CD4-positive, alpha-beta T cell treated with Interferon gamma for 1 hour (primary cell): Measurements from ENCODE around the gene LIX1L.

Experiments
- DNase-seq: peaks from one replicate; pipeline ENCODE4 v3.0.0-alpha.2; 2020

LIX1L gene

DNA sequence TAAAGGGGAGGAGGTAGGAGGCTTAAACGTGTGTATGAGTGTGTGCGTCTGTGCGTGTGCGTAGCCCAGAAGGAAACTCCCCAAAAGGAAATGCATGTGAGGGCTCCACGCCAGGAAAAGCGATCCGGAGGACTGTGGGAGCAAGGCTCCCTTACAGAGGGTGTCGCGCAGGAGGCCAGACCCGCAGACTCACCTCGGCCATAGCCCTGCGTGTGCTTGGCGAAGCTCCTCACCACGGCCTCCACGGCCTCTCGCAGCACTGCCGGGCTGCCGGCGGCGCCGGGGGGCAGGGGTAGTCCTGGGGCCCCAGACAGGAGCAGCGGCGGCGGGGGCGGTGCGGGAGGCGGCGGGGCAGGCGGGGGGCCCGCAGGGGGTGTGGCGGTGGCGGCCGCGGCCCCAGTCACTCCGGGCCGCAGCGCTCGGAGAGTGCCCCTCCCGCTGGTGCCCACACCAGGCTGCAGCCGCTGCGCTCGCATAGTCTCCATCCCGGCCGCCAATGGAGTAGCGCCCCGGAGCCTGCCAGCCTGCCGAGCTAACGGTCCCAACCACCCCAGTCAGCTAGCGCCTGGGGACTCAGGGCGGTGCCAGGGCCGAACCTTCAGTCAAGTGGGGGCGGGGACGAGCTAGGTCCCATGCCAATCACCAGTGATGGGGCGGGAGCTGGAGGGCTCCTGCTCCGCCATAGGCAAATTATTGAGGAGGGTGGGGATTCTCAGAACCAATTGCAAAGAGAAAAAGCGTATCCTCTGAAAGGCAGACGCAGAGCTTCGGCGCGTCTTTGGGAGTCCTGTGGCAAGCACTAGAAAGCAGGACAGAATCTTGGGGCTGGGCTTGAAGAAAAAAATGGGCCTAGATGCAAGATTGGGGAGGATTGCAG is at the start of gene LIX1L:
Gene LIX1L, minus strand, starts transcription at position 575 of the 877 bp plus-strand sequence. Its CDS starts 90 bp downstream, at position 485.
- peak; percentile 93 for DNase-seq

DNA sequence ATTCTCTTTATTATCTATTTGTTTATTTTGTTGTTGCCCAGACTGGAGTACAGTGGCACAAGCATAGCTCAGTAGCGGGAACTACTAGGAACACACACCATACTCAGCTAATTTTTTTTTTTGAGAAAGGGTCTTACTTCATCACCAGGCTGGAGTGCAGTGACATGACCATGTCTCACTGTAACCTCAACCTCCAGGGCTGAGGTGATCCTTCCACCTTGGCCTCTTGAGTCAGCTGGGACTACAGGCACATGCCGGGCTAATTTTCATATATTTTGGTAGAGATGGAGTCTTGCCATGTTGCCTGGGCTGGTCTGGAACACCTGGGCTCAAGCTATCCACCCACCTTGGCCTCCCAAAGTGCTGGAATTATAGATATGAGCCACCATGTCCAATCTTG is 43.9 kb upstream of the LIX1L start:
- DNase-seq, result no peak

DNA sequence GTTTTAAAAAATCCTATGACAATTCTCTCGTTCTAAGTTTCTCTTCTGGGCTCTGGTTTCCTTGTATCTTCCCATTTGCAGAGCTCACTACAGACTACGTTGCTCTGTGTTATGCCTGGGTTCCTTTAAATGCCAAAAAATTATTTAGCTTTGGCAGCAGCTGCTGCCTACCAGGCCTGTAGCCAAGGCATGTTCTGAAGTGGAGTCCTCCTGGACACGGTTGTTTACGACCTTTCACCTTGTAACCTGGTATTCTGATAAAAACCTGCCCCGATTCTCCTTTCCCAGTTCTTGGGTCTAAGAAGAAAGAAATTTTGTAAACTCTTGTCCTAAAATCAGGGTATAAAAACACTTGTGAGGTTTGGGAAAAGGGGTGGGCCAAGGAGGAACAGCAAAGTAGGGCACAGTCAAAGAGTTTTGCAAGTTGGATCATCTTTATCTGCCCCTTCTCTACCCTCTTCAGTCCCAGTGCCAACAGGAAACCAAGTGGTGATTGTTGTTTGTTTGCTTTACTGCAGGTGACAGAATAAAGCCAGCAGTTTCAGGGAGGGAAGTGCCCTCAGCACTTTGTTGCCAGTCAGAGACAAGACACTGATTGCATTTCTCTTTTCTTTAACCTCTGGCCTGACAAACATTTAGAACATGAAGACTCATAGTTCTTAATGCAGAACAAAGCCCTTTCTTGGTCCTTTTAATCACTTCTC is 41.7 kb upstream of the LIX1L start:
- DNase-seq, result peak; percentile 47

DNA sequence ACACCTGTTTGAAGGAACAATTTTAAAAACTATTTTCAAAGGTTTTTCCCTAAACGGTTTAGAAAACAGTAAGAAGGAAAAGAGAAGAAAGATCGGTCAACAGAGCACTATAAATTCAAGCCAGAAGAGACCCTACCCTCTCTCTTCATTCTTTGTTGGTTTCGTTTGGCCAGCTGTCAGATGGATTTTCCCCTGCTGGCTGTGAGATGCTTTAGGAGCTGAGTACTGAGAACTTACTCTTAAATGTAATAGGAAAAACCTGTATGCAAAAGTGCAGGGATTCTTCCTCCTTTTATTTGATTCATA is 39.9 kb upstream of the LIX1L start:
- no peak for DNase-seq

DNA sequence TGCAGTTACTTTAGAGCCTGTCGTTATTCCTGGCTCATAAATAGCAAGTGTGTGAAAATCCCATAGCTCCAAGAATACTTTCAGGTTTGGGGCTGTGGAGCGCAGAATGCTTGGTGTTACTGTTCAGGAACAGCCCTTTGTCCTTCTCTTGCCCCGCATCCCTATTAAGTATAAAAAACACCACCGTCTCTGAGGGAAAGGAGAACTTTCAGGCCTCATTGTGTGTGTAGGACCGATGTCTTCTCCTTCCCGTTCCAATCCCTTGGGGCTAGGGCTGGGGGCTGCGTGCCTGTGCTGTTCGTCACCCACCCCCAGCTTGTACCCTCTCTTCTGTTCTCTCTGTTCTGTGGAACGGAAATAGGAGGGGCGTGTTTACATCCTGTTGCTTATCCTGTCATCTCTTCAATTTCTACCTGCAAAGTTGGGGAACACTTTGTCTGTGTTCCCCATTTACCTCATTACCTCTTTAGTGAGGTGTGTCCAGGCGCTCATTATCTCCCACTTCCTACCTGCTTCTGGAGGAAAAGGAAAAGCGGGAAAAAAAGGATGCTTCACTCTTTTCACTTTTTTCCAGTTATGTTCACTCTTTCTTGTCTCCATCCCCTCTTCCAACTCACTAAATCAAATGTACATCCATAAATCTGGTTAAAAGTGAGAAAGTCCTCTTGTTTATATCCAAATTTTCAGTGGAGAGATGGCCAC is 39.4 kb upstream of the LIX1L start:
- peak; percentile 66 for DNase-seq

DNA sequence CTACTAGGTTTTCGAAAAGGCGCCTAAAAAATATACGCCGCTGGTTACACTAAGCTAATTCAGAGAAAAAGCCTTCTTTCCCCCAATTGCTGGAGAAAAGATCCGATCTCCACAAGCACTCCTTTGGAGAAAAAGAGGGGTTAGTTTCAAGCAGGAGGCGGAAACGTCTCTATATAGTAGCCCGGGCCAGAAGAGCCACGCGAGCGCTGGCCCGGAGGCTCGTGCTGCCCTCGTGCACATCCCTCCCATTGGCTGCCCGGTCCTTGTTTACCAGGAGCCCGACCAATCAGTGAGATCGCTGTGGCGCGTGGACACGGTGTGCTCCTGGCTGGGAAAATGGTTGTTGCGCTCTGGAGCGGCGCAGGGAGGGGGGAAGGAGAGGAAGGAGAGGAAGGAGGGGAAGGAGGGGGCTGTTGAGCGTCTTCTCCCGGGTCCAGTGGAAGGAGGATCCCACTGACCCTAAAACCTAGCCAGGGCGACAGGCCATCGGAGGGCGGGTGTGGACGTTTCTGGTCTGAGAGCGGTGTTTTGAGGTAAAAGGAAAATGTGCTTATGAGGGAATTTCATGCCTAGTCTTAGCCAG is 38.7 kb upstream of the LIX1L start, which contains the start of gene TXNIP:
Gene TXNIP, minus strand, starts transcription at position 147 of the 583 bp plus-strand sequence. CDS start 313 bp downstream, outside the sequence.
- DNase-seq, result peak; percentile 95

DNA sequence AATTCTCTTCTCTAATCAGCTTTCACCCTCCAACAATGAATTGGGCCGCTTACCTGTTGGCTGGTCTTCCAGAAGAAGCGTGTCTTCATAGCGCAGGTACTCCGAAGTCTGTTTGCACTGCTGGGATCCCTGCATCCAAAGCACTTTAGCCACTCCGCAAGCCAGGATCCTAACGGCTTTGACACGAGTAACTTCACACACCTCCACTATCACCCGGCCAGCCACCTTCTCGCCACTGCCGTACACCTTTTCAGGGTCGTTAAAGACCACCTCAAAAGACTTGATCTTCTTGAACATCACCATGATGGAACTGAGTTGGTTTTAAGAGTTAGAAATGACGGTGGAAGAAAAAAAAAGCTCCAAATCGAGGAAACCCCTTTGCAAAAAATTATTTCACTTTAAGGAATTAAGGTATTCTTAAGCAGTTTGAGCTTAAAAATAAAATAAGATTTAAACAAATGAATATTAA is 38.2 kb upstream of the LIX1L start:
- no peak for DNase-seq

DNA sequence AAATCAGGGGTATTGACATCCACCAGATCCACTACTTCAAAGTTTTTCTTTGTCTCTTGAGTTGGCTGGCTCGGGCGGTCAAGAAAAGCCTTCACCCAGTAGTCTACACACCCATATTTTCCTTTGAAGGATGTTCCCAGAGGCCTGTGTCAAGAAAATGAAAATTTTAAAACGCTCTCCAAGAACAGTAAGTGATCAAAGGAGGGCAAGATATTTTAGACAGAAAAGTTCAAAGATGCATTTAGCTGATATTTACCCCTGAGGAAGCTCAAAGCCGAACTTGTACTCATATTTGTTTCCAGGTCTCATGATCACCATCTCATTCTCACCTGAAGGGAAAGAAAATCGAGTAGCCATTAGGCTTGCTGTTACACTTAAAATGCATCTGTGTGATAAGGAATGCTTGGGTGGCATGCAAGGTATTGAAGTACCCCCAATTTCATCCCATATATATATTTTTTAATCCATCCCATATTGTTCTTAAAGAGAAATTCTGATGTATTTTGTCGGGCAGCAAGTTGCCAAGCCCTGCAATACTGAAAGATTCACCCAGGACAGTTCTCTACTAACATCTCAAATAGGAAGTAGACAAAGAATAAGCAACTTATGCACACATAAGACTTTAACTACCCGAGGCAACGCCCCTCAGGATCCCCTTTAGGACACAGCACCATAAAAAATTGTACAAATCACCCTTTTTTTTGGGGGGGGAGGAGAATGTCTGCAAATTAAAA is 37.5 kb upstream of the LIX1L start:
- DNase-seq, result no peak

DNA sequence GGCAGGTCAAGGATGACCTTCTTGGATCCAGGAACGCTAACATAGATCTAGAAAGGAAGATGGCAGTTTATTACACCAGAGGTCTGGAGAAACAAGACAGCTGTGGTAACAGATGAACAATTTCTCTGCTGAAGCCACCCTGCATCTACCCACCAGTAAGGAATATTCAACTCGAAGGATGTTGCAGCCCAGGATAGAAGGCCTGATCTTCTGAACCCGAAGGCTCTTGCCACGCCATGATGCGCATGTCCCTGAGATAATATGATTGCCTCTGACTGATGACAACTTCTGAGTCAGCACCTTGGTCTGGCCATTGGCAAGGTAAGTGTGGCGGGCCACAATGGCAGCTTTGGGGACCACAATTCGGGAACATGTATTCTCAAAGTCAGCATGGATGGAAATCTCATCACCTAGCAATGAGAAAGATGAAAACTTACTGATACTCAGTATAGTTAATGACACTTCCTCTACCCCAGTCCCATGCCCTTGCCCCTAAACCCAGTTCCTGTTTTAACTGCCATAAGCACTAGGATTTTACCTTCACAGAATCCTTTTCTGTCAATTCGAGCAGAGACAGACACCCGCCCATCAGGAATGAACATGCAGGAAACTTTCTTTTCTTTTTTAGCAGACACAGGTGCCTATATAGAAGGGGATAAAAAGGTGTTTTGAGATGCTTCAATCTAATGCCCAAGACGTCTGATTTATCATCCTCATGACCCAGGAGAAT is 36.7 kb upstream of the LIX1L start:
- no peak for DNase-seq

DNA sequence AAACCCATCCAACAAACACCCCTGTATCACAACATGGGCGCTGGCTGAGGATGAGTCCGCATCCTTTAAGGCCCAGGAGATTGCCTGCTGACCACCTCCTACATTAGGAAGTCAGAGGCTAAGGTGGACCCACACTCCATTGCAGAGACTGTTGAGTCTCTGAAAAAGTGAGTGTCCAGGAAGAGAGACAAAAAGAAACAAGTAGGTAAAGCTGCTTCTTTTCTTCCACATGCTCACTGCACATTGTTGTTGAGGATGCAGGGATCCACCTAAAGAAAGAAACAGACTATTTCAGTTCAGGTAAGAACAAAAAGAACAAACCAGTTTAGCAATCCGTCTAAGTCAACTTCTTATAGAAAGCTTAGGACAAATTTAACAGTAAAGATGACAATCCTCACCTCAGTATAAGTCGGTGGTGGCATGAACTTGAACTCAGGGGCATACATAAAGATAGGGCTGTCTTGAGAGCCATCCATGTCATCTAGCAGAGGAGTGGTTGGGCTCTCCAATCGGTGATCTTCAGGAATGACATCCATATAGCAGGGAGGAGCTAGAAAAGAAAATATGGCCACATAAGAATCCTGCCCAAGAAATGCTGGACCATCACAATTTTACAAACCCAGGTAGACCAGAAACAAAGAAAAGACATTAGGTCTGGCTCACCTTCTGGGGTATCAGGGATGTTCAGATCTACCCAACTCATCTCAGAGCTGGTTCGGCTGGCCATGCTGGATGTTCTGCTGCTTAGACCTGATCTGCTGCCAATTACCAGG is 36.0 kb upstream of the LIX1L start:
- DNase-seq, result no peak

DNA sequence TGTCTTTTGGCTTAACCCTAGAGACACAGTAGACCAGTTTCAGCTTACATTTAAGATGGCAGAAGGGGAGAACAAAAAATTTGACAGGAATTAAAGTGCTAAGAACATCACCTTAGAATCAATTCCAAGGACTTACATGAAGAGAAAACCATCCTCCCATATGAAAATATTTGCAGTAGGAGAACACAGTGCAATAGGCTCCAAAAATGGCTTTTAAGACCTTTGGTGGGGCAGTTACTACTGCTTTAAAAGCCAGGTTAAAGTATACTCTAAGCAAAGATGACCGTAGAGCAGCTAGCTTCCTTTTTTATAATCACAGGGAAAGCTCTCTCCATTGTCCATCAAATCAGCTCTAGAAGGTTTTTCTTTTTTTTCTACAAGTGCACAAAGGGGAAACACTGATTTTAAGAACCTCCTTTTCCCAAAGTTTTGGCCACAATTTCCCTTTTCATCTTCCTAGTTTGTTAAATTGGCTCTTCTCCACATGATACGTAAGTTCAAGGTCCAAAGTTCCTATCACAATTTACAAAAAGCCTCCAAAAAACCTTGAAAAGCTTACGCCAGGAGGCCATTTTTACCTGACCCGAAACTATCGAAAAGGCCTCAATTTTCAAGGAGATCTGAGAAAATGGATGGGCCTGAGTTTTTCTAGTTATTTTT is 35.3 kb upstream of the LIX1L start:
- DNase-seq, result no peak

DNA sequence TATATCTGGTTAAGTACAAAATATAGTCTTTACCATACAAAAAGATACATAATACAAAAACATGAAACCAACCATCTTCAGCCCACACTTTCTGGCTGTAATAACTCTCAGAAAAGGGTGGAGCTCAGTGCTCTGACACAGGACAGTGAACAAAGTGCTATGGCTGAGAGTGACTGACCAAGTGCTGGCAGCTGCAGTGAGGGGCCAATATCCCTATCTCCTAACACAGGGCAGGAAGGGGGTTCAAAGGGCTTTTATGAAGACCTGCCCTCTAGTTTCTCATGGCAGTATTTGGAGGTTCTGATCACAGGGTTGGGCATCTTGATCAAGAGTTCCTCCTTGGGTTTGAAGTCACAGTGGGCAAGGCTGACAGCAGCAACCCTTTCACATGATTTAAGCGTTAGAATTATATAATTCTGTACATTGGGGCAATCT is 34.7 kb upstream of the LIX1L start:
- no peak for DNase-seq

DNA sequence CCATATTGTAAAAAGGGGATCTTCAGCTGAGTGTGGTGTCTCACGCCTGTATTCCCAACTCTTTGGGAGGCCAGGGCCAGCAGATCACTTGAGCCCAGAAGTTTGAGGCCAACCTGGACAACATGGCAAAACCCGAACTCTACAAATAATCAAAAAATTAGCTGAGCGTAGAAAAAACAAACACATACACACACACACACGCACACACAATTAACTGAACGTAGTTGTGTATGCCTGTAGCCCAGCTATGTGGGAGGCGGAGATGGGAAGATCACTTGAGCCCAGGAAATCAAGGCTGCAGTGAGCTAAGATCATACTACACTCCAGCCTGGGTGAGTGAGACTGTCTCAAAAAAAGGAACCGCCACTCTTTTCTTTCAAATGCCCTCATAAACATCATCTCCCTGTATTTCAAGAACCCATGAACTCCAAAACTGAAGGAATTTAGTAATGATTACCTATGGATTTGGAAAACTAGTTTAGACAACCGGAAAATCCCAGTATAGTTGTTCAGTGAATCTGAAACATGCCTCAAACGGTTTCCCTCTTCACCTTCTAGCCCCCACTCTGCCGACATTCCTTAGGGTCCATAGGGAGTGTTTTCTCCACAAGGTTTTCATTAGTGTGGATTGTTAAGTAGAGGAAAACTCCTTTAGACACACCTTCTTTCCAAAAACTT is 34.1 kb upstream of the LIX1L start:
- no peak for DNase-seq

DNA sequence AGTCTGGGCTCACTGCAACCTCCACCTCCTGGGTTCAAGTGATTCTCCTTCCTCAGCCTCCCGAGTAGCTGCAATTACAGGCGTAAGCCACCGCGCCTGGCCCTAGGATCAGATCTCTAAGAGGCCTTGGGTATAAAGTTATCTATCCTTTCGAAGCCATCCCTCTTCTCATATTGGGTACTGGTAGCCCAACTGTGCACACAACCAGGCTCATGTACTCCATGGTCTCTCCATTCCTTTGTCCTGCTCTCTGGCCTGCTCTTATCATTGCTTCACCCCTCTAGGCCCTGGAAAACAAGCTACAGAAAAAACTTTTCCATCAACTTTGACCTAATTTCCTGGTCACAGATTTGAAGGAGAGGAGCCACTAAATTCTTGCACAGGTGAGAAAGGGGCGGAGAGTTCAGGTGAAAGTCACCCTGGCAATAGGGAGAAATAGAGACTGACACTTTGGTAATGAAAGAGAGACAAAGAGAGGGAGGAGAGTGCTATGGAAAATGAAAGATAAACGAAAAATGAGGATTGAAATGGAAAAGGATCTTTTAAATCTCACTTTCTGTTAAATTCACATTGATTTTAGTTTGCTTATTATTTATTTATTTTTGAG is 32.5 kb upstream of the LIX1L start:
- no peak for DNase-seq

DNA sequence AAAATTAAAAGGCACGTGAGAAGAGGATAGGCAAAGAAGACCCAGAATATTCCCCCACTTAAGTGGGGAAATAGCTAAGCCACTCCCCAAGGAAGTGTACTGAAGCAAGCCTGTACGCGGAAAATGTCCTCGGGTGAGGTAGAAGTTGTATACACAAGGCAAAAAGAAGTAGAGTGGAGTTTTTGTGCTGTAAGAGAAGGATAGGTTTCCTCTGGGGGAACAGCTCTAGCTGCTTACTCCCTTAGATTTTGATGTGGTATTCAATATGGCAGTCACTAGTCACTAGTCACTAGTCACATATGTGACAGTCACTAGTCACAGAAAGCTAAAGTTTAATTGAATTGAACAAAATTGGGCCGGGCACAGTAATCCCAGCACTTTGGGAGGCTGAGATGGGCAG is 31.0 kb upstream of the LIX1L start:
- no peak for DNase-seq

DNA sequence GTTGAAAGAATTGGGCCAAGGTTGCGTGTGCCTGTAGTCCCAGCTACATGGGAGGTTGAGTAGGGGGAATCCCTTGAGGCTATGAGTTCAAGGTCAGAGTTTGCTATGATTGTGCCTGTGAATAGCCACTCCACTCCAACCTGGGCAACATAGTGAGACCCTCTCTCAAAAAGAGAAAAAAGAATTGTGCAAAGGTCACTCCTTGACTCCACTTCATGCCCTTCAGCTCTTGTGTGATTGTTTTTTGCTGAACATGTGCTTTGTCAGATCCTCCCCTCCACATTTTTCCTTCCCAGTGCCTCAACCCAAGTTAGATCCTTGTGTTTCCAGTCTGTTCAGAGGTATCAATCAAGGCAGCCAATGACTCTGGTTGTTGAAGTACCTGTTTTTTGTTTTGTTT is 30.1 kb upstream of the LIX1L start:
- DNase-seq, result no peak

DNA sequence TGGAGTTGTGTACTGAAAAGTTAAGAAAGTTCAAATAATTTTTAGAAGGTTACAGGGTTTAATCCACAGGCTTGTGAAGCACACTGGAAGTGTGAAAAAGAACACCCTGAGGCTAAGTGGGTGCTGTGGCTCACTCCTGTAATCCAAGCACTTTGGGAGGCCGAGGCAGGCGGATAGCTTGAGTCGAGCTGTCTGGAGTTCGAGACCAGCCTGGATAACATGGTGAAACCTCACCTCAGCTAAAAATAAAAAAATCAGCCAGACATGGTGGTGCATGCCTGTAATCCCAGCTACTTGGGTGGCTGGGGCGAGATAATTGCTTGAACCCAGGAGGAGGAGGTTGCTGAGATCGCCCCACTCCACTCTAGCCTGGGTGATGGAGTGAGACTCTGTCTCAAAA is 28.7 kb upstream of the LIX1L start:
- no peak for DNase-seq

DNA sequence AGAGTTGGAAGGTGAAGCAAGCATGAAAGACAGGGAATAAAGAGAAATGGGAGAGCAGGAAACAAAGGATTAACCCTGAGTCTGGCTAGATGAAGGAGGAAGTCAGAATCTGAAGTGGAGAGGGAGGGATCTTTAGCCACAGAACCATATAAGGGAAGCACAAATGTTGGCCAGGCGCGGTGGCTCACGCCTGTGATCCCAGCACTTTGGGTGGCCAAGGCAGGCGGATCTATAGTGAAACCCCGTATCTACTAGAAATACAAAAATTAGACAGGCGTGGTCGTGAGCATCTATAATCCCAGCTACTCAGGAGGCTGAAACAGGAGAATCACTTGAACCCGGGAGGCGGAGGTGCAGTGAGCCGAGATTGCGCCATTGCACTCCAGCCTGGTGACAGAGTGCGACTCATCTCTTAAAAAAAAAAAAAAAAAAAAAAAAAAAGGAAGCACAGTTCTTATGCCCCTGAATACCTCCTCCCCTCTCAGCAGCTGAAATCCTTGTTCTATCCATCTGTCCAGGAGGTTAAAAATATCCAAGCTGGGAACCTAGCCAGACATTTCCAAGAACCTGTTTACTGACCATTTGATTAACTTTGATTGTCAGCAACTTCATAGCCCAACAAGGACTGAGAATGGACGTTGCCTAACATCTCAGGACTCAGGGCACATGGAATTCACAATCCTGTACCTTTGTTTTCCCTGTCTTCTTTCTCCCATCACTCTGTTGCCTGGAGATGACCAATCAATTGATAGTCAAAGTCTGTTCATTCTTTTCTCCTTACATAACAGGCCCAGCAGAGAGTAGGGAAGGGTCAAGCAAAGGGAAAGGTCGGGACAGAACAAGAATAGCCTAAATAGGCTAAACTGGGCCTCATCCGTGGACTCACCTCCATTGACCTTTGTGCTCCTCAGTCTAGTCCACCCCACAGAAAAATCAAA is 28.0 kb upstream of the LIX1L start:
- DNase-seq, result no peak
